Cardiac fibroblast (primary cell): ENCODE measurements around the gene FHOD1.
A peak's percentile ranks its signal among the peaks of the same experiment; 100 is the strongest.

Experiments used
- DNase-seq, 2 donors: peaks; one replicate each; pipeline versions ENCODE4 v3.0.0 to v3.0.0-alpha.2; 2010; ENCODE audit warnings: low read depth in 2 of 2
- H3K4me3 ChIP-seq, 2 donors: replicated peaks in 1 of 2; 1 replicate in 1 of 2; 2 replicates in 1 of 2; pipeline ENCODE4 v1.5.1; 2011; ENCODE audit warnings: low read depth in 2 of 2, low read length in 2 of 2, mild to moderate bottlenecking in 2 of 2, moderate library complexity in 1 of 2
- TF ChIP-seq, protein P1 (sequence below): IDR thresholded peaks from one replicate; pipeline ENCODE4 v1.5.1; 2011; ENCODE audit warnings: low read depth, mild to moderate bottlenecking, low read length, inconsistent platforms

FHOD1 gene

DNA sequence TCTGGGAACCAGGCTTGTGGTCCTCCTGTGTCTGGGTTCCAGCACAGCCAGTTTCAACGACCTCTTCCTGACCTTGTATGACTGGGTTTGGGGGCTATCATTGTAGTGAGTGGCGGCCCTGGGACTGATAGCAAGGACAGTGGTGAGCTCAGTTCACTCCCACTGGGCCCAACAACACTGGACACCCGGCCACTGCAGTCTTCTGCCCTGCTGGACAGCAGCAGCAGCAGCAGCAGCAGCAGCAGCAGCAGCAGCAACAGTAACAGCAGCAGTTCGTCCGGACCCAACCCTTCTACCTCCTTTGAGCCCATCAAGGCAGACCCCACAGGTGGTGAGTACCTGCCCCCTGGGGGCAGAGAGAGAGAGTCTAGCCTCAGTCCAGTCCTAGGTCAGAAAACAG is 51.6 kb downstream of the FHOD1 start:
- H3K4me3 ChIP-seq: no peak overlapping the region
- DNase-seq: no peak
- TF ChIP-seq, protein P1, sequence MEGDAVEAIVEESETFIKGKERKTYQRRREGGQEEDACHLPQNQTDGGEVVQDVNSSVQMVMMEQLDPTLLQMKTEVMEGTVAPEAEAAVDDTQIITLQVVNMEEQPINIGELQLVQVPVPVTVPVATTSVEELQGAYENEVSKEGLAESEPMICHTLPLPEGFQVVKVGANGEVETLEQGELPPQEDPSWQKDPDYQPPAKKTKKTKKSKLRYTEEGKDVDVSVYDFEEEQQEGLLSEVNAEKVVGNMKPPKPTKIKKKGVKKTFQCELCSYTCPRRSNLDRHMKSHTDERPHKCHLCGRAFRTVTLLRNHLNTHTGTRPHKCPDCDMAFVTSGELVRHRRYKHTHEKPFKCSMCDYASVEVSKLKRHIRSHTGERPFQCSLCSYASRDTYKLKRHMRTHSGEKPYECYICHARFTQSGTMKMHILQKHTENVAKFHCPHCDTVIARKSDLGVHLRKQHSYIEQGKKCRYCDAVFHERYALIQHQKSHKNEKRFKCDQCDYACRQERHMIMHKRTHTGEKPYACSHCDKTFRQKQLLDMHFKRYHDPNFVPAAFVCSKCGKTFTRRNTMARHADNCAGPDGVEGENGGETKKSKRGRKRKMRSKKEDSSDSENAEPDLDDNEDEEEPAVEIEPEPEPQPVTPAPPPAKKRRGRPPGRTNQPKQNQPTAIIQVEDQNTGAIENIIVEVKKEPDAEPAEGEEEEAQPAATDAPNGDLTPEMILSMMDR: no peak

DNA sequence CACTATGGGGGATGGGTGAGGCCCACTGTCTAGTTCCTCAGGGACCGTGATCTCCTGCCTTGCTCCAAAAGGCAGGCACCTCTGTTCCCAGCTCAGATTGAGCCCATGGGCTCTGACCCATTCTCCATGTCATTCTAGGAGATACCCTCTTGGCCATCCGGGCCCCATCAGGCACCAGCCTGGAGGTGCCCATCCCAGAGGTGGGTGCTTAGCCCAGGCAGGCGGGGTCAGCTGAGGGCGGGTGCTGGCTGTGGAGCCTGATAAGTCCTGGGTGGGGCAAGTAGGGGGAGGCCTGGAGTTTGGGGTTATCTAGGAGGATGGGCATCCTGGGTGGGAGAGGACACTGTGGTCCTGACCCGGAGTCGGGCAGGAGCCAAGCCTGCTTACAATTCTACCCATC is 53.0 kb downstream of the FHOD1 start:
- H3K4me3 ChIP-seq: no peak overlapping the region
- TF ChIP-seq, protein P1: no peak
- DNase-seq: no peak

DNA sequence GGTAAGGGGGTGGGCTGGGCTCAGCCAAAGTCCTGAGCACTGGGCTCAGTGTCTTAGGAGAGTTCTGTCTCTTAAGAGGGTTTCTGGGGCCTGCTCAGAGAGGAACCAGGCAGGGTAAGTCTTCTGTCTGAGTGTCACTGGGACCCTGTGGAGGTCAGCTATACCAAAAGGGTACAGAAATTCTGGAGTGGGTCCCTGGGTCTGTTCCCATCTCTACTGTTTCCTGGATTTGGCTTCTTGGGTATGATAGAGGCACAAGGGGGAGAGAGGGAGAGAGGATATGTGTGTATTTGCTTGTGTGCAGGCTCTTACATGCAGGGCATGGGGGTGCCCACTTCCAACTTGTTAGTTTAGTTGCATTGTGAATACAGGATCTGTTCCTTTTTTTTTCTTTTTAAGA is 53.7 kb downstream of the FHOD1 start:
- no peak for DNase-seq

DNA sequence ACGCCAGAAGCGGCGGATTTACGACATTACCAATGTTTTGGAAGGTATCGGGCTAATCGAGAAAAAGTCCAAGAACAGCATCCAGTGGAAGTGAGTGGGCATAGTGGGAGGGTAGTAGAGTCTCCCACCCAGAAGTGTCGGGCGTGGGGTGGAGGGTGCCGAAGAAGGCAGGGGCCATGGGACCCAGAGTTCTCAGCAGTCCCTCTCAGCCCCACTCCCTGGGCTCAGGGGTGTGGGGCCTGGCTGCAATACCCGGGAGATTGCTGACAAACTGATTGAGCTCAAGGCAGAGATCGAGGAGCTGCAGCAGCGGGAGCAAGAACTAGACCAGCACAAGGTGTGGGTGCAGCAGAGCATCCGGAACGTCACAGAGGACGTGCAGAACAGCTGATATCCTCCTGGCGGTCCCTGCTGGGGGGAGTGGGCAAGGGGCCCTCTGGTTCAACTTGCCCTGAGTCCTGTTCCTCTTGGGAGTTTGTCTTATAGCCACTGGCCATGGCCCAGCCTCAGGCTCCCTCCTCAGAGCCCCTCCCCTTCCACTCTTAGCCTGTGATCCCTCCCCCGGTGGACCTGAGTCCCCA is 54.4 kb downstream of the FHOD1 start:
- peak overlapping the region; percentile 96 to 98 for H3K4me3 ChIP-seq
- no peak for DNase-seq
- TF ChIP-seq, protein P1: no peak

More for the DNA sequence above, 53.7 kb downstream of the FHOD1 start:
- TF ChIP-seq, protein P1: no peak
- H3K4me3 ChIP-seq: peak overlapping the region; percentile 96 to 98

DNA sequence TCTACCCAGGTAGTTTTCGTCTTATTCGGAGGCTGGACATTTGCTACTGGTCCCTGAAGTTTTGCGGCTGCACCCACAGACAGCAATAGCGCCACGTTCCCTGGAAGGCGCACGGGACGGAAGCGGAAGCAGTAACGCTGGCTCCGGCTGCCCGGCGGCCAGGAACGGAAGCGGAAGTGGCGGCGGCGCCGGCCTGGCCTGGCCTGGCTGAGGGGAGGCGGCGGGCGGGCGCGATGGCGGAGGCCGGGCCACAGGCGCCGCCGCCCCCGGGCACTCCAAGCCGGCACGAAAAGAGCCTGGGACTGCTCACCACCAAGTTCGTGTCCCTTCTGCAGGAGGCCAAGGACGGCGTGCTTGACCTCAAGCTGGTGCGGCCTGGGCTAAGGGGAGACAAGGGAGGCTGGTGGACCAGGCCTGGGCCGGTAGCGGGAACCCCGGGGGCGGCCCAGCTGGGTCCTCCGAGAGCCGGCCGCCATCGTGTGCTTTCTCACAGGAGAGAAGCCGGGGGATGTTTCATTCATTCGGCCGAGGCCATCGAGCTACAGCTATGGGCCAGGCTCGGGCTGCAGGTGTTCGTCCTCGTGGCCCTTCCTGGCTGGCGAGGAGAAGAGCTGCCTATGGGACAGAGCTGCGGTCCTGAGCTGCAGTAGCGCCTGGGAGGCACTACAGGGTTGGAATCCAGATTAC is 55.1 kb downstream of the FHOD1 start, which contains the start of gene E2F4:
TSS of gene E2F4 (plus strand) at position 161 of the 687 bp plus-strand sequence. CDS start at position 234, 73 bp downstream.
- DNase-seq: peak; percentile 93
- peak within 1 kb of the TSS; percentile 96 to 98 for H3K4me3 ChIP-seq
- TF ChIP-seq, protein P1: no peak

DNA sequence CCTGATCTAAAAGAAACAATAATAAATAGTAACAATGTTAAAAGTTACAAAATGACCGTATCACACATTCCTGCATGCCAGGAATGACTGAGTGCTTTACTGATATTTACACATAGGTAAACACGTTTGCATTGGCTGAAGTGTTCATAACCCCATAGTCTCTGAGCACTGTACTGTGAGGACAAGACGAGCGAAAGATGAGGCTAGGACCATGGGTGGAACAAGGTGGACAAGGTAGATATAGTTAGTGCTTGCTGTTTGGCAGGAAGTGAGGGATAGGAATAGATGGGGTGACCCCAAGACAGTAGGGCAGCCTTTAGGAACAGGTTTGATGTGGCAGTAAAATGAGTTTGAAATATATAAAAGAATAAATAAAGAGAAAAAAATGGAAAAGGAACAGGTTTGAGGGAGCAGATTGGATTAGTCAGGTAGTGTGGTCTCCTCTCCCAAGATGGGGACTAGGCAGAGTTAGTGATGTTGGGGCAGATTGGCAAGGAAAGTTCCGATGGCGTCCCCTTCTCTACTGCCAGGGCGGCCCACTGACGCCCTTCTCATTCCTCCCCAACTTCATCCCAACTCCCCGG is 55.8 kb downstream of the FHOD1 start:
- no peak for DNase-seq
- H3K4me3 ChIP-seq: peak overlapping the region; percentile 14 to 98
- TF ChIP-seq, protein P1: no peak
